Measurements from ENCODE around the gene IFT172. TPM values are rescaled to one million over a fixed set of nuclear protein-coding genes. Genes with fewer than 3 reads are reported as not detected.

IFT172 gene
- total RNA-seq, 2 donors from 2014 or later, result 14.3 to 41.2 TPM

DNA sequence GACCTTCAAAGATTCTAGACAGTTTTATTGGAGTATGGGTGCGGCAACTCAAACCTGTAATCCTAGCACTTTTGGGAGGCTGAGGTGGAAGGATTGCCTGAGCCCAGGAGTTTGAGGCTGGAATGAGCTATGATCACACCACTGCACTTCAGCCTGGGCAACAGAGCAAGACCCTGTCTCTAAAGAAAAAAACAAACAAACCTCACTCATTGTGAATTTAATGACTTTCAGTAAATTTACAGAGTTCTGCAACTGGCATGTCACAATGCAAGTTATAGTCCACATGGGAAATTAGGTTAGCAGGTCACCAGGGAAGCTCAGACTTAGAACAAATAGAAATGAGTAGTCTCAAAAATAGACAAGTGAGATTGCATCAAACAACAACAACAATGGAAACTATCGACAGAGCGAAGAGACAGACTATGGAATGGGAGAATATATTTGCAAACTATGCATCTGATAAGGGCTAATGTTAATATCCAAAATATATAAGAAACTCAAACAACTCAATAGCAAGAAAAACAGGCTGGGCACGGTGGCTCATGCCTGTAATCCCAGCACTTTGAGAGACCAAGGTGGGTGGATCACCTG lies 67.8 kb downstream of the IFT172 start:
- H3K9me3 ChIP-seq, result no peaks in the 10 kb centered on the region
- no peak for DNase-seq
- H3K27ac ChIP-seq, result no peak overlapping the region
- intact Hi-C loops (cut with DNase I), result no loop called here
- no peaks in the 10 kb centered on the region for H3K4me1 ChIP-seq
- H3K36me3 ChIP-seq (replicated peaks in 1 of 2; ENCODE audit: insufficient read depth in 1 of 2, low read depth in 2 of 2), result no peaks in the 10 kb centered on the region
- 77% methylated on average over 4 of the region's 4 CpGs for WGBS, 2 donors
- no peak overlapping the region for H3K4me3 ChIP-seq
- ATAC-seq, result no peak
- TF ChIP-seq POLR2A (IDR thresholded peaks at IDR 0.05), result no peak
- TF ChIP-seq, protein P1, sequence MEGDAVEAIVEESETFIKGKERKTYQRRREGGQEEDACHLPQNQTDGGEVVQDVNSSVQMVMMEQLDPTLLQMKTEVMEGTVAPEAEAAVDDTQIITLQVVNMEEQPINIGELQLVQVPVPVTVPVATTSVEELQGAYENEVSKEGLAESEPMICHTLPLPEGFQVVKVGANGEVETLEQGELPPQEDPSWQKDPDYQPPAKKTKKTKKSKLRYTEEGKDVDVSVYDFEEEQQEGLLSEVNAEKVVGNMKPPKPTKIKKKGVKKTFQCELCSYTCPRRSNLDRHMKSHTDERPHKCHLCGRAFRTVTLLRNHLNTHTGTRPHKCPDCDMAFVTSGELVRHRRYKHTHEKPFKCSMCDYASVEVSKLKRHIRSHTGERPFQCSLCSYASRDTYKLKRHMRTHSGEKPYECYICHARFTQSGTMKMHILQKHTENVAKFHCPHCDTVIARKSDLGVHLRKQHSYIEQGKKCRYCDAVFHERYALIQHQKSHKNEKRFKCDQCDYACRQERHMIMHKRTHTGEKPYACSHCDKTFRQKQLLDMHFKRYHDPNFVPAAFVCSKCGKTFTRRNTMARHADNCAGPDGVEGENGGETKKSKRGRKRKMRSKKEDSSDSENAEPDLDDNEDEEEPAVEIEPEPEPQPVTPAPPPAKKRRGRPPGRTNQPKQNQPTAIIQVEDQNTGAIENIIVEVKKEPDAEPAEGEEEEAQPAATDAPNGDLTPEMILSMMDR (IDR thresholded peaks at IDR 0.05), result no peak
- H3K27me3 ChIP-seq, result no peaks in the 10 kb centered on the region

DNA sequence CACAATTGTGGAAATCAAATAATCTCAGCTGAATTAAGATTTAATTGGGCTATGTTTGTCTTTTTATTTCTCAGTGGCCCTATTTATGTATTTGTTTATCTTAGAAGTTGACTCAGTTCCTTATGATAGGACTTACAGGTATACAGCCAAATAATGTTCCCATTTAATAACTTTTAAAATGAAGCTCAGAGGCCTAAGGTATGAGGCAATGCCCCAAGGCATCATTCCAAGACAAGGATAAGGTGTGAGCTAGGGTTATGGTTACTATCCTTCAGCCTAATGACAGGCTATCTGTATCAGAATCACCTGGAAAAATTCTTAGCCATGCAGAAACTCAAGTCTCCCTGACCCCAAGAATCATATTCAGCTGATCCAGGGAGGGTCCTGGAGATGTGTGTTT lies 68.5 kb downstream of the IFT172 start:
- Histone ChIP-seq H3K27me3 (no peaks in the 10 kb centered on the region), H3K9me3 (no peaks in the 10 kb centered on the region), H3K4me3 (no peak overlapping the region), H3K36me3 (replicated peaks in 1 of 2; ENCODE audit: insufficient read depth in 1 of 2, low read depth in 2 of 2) (no peaks in the 10 kb centered on the region), H3K4me1 (no peaks in the 10 kb centered on the region), H3K27ac (no peak overlapping the region)
- DNase-seq (no peak), ATAC-seq (no peak)
- intact Hi-C loops (cut with DNase I), result no loop called here
- no peak for TF ChIP-seq POLR2A (IDR thresholded peaks at IDR 0.05)
- TF ChIP-seq, protein P1 (IDR thresholded peaks at IDR 0.05), result no peak

DNA sequence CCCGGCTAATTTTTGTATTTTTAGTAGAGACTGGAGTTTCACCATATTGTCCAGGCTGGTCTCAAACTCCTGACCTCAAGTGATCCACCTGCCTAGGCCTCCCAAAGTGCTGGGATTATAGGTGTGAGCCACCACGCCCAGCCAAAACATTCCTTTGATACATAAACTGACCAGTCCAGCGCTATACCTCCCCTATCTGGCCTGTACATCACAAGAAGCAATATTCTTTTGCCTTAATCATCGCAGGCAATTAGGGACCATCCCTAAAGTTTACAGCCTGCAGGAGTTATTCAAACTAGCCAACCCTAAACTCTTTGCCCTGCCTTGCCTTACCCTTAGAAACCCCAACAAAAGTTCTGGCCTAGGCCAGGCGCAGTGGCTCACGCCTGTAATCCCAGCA lies 73.4 kb downstream of the IFT172 start:
- ATAC-seq (no peak), DNase-seq (no peak)
- Histone ChIP-seq H3K36me3 (replicated peaks in 1 of 2; ENCODE audit: insufficient read depth in 1 of 2, low read depth in 2 of 2) (no peaks in the 10 kb centered on the region), H3K4me1 (no peaks in the 10 kb centered on the region), H3K27me3 (no peaks in the 10 kb centered on the region), H3K27ac (no peak overlapping the region), H3K9me3 (no peaks in the 10 kb centered on the region), H3K4me3 (no peak overlapping the region)
- intact Hi-C loops (cut with DNase I), result no loop called here
- WGBS, 2 donors, result 87 to 90% methylated on average over 6 of the region's 6 CpGs
- TF ChIP-seq POLR2A (IDR thresholded peaks at IDR 0.05), result no peak
- TF ChIP-seq, protein P1 (IDR thresholded peaks at IDR 0.05), result no peak

DNA sequence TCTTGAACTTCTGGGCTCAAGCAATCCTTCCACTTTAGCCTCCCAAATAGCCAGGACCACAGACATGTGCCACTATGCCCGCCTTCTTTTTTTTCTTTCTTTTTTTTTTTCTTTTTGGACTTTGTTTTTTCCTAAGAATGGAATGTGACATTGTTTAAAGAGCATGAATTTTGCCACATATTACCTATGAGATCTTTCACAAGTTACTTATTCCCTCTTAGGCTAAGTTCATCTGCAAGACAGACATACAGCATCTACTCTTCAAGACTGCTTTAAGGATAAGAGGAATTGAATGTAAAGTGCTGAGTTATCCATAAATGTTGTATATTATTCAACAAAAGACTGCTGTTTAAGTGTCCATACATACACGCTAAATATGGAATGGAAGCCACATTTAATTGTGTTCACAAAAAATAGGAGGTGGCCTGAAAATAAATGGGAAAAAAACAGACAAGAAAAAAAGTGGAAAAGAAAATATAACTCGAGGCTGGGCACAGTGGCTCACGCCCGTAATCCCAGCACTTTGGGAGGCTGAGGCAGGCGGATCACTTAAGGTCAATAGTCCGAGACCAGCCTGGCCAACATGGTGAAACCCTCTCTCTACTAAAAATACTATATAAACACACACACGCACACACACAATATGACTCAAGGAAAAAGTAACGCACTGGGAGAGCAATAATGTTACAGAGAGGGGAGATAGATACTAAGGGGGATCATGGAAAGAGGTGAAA lies 77.0 kb downstream of the IFT172 start:
- Histone ChIP-seq H3K36me3 (replicated peaks in 1 of 2; ENCODE audit: insufficient read depth in 1 of 2, low read depth in 2 of 2) (no peaks in the 10 kb centered on the region), H3K27me3 (no peaks in the 10 kb centered on the region), H3K9me3 (no peaks in the 10 kb centered on the region), H3K4me1 (peaks cover 16% of the 10 kb centered on the region), H3K27ac (no peak overlapping the region), H3K4me3 (no peak overlapping the region)
- ATAC-seq (no peak), DNase-seq (no peak)
- intact Hi-C loops (cut with DNase I), result no loop called here
- 75 to 76% methylated on average over 9 of the region's 9 CpGs for WGBS, 2 donors
- TF ChIP-seq, protein P1 (IDR thresholded peaks at IDR 0.05), result no peak
- no peak for TF ChIP-seq POLR2A (IDR thresholded peaks at IDR 0.05)

All from body of pancreas (tissue), 4 donors.